Measurements from ENCODE around the gene PHF11. TPM values are rescaled to one million over a fixed set of nuclear protein-coding genes. Genes with fewer than 3 reads are reported as not detected.

Gene PHF11
- total and polyA plus RNA-seq, 2 of the 13 experiments (the other 11 are each of a cell fraction or from before 2014, with no cell fraction given), result 15.8 to 22.0 TPM

- TF ChIP-seq PAXIP1 (CRISPR knock-in tag; conservative IDR thresholded peaks at IDR 0.05) (peak; percentile 85), FOXA3 (CRISPR knock-in tag; IDR thresholded peaks at IDR 0.05) (peak; percentile 89), MEIS2 (CRISPR knock-in tag; IDR thresholded peaks at IDR 0.05) (peak; percentile 84), ZNF780A (CRISPR knock-in tag; IDR thresholded peaks at IDR 0.05) (no peak), ZNF3 (CRISPR knock-in tag; IDR thresholded peaks at IDR 0.05) (peak; percentile 96), ZFP36L1 (CRISPR knock-in tag; IDR thresholded peaks at IDR 0.05) (peak; percentile 42; the same call in 1 of the 2 replicates), ZGPAT (CRISPR knock-in tag; IDR thresholded peaks at IDR 0.05) (peak; percentile 78), AHDC1 (CRISPR knock-in tag; IDR thresholded peaks at IDR 0.05; ENCODE audit: borderline replicate concordance) (peak; percentile 87; the same call in 1 of the 2 replicates), HNRNPK (IDR thresholded peaks at IDR 0.05; ENCODE audit: low read depth, low read length, poor library complexity, severe bottlenecking) (no peak), HNF4A (CRISPR knock-in tag; IDR thresholded peaks at IDR 0.05) (peak; percentile 66), ZMYM3 (CRISPR knock-in tag; IDR thresholded peaks at IDR 0.05) (peak; percentile 52; the same call in 1 of the 2 replicates), ZNF460 (CRISPR knock-in tag; IDR thresholded peaks at IDR 0.05; ENCODE audit: borderline replicate concordance) (no peak), KDM4B (CRISPR knock-in tag; IDR thresholded peaks at IDR 0.05) (no peak), FOXO1 (CRISPR knock-in tag; IDR thresholded peaks at IDR 0.05) (peak; percentile 59; the same call in 1 of the 2 replicates), CREB1 (IDR thresholded peaks at IDR 0.05) (no peak), CREB1 (CRISPR knock-in tag; IDR thresholded peaks at IDR 0.05) (peak; percentile 33; the same call in 1 of the 2 replicates), ZEB1 (IDR thresholded peaks at IDR 0.05; ENCODE audit: insufficient replicate concordance, low read depth) (no peak), MLLT10 (CRISPR knock-in tag; IDR thresholded peaks at IDR 0.05) (no peak), ZNF781 (CRISPR knock-in tag; IDR thresholded peaks at IDR 0.05; ENCODE audit: borderline replicate concordance, not compliant biosample characterization) (no peak), PPARG (CRISPR knock-in tag; conservative IDR thresholded peaks at IDR 0.05) (peak; percentile 70; the same call in 1 of the 2 replicates)
Measured at GRCh38 chr13:49464621-49465325, 31.0 kb upstream of the PHF11 start (continued).

All from HepG2 (cell line).